HG02623 (cell line): ENCODE data around the gene CBX6.

Experiments
- ATAC-seq: cut with Tn5 transposase; IDR thresholded peaks from one replicate; pipeline ENCODE4 v1.9.1; 2021; ENCODE audit warnings: moderate library complexity; ENCODE audit not compliant: unreplicated experiment

CBX6 gene

DNA sequence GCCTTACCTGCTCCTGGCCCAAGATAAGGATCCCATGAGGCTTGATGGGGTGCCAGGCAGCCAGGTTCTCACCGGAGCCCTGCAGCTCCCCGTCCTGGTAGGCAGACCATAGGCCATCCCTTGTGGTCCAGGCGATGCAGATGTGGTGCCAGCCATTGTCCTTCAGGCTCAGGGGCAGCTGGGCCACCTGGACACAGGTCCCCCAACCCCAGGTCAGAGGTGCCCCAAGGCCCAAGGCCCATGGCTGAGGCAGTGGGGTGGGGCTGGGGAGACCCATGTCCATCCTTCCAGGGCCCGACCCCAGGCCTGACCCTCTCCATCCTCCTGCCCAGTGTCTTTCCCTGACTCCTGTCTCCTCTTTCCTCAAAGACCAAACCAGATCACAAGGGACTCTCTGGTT is 48.9 kb downstream of the CBX6 start:
- ATAC-seq: no peak

DNA sequence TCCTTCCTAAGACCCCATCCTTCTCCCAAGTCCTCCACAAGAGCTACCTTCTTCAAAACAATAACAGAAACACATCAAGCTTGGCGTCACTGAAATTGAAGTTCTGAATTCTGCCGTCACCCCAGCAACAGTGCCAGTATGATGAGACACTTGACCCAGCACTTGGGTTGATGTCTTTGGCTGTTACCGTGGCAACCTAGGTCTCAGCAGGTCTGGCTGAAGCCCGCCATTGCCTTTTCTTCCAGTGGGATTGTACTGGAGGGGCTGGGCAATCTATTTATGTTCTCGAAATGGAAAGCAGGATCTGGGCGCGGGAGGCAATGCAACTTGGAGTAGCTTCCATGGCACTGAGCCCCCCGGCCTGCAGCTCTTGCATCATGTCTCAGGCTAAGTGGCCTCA is 52.0 kb downstream of the CBX6 start:
- no peak for ATAC-seq

DNA sequence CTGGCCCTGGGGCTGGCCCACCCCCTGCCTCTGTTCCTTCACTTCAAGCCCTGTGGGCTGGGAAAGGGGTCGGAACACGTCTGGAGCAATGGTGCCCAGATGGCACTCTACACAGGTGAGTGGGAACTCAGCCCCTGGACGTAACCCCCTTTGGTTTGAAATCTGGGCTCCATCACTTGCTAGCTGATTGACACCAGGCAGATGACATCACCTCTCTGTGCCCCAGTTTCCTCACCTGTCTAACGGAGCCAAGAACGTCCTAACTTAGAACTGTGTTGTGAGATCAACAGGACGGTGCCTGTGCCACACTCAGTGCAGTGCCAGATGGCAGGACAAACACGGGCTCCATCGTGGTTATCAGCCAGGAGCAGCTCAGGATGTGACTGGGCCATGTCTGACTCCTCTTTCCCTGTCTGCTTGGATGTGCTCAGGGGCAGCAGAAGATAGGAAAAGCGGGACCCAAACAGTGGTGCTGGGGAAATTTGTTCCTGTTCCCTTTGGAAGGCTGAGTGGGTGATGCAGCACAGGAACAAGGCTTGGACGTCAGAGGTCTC is 52.6 kb downstream of the CBX6 start:
- no peak for ATAC-seq

DNA sequence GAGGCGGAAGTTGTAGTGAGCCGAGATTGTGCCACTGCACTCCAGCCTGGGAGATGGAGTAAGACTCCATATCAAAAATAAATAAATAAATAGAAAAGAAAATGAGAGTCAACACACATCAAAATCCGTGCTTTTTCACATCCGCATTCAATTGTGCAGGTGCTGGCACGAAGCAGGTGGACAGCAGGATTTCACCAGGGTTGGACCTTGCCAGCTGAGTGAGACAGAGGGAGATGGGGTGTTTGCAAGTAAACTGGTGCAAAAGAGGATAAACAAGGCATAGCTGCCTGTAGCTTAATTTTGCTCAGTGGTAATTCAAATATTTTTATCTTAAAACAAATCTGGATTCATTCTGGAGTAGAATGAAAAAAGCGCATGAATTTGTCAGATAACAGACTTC is 54.8 kb downstream of the CBX6 start:
- no peak for ATAC-seq

DNA sequence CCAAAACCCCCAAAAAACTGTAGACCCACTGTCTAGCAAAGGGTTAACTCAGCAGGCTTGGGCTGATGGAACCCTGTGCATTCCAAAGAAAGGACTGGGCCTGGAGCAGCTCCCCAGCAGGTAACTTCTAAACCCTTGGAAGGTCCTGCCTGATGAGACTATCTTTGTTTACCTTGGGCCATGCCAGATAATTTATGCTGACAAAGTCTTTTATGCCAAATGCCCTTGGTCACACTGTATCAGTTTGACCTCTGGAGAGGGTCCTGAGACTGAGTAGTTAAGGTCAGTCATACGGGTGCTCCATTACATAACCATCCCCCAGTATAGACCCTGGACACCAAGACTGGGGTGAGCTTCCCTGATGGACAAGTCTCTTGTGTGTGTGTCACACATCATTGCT is 56.2 kb downstream of the CBX6 start:
- ATAC-seq: no peak
